ENCODE results near the gene APBB2.

APBB2 gene

GRCh38 chr4:41215969-41216293 is 1.6 kb upstream of the APBB2 start:
- DNase-seq (ENCODE audit: low read depth) = no peak

DNA sequence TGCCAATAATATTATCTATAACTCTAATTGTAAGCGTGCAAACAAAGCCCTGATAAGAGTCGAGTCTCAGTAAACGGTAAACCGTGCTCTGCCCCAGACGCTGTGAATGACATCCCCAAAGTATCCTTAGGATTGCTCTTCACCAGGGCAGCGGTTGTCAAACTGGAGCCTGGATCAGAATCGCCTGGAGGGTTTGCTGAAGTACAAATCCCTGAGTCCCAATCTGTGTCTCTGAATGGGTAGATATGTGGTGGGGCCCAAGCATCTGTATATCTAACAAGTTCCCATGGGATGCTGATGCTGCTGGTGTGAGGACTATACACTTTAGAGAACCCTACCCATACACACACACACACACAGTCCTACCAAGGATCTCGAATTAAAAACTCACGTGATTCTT is 813 bp upstream of the APBB2 start:
- DNase-seq (ENCODE audit: low read depth) = no peak

GRCh38 chr4:41214825-41215146 is 444 bp upstream of the APBB2 start:
- DNase-seq (ENCODE audit: low read depth) = no peak

DNA sequence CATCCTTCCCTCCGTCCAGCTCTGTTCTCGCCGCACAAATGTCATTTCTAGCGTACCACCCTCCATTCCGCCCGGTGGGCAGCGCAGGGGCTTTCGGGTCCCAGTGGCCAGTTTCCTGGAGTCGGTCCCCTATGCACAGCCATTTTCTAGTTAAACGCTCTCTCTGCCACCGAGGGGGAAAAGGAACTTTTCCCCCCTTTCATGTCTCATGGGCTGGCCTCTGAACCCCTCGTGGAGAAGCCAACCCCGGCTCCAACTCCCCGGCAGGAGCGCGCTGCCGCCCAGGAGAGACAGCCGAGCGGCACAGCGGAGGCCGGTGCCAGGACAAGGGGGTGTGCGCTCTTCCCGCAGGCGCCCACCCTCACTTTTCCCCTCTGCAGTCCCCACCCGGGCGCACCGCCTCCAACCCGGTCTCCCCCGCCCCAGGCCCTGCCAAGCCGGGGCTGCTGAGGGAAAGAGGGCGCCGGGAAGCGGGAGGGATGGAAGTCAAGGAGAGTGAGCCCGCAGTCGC is 662 bp downstream of the APBB2 start:
- DNase-seq (ENCODE audit: low read depth) = peak; percentile 32

- DNase-seq (ENCODE audit: low read depth) = peak; percentile 70
Measured at GRCh38 chr4:41212616-41213203, 1.6 kb downstream of the APBB2 start.

GRCh38 chr4:41211951-41212615 is 2.3 kb downstream of the APBB2 start:
- peak; percentile 30 for DNase-seq (ENCODE audit: low read depth)

DNA sequence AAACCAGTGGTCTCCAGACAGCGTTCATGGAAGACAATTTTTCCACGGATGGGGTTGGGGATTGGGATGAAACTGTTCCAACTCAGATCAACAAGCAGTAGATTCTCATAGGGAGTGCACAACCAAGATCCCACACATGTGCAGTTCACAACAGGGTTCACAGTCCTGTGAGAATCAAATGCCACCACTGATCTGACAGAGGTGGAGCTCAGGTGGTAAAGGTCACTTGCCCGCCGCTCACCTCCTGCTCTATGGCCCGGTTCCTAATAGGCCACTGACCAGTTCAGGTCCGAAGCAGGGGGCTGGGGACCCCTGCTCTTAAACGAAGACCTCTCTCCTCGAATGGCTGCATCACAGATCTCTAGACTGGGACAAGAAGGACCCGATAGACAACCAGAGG is 4.4 kb downstream of the APBB2 start:
- DNase-seq (ENCODE audit: low read depth) = no peak

GRCh38 chr4:41209187-41209586 is 5.2 kb downstream of the APBB2 start:
- peak; percentile 14 for DNase-seq (ENCODE audit: low read depth)

DNA sequence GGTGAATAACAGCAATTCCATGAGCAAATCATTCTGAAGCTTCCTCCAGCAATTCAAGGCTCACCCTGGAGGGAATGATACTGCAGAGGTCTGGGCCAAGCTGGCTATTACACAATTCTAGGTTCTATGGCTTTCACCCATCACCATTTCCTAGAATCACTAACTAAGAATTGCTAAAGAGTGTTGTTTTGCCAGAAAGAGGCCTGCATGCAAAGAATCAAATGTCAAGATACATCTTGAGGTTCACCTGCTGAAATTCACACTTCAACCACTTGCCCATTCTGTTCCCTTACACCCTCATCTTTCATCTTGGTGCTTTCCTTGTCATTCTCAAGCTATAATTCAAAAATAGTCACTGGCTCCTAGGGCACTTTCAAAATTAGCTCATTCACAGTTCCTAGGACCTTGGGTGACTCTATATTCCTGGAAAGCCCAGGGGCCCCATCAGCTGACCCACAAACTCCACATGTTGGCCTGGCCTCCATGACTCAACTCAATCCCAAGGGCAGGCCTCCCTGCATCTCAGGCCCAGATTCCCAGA is 7.0 kb downstream of the APBB2 start:
- DNase-seq (ENCODE audit: low read depth) = no peak

DNA sequence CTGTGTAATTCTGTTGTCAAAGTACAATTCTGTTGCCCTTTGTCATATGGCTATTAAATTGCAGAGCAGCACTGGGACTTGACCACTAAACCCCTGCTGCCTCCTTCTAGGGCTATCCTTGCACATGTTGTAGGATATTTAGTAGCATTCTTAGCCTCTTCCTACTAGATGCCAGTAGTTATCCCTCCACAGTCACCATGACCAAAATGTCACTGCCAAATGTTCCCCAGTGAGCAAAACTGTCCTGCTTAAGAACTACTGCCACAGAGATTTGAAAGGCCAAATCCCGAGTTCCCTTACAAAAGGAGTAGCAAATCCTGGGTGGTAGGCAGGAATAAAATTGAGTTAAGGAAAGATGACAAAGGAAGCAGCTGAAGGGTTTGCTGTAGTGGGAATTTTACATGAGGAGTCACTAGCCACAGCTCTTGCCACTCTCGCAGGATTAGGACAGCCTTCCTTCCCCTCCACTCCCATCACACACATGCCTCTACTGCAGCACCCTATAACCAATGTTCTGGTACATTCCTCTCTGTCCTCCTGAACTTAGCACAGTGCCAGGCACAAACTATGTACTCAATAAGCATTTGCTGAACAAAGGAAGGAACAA is 8.4 kb downstream of the APBB2 start:
- peak; percentile 56 for DNase-seq (ENCODE audit: low read depth)

- no peak for DNase-seq (ENCODE audit: low read depth)
Measured at GRCh38 chr4:41205130-41205529, 9.2 kb downstream of the APBB2 start.

- DNase-seq (ENCODE audit: low read depth) = peak; percentile 89
Measured at GRCh38 chr4:41204400-41204978, 9.9 kb downstream of the APBB2 start.

DNA sequence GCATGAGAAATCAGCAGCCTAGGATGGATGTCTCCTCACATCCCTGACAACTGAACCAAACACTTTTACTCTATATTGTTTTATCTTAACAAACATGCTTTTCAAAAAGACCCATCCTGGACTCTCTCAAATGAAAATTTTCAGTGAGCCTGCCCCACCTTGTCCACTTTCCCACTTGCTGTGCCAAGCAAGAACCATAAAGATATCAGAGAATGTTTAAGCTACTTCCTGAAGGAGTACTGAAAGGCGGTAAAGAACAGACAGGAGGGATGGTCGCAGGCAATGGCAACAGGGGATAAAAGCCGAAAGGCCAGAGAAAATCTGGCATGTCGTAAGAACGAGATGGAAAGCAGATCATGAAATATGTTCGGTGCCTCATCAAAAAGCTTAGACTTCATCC is 10.5 kb downstream of the APBB2 start:
- no peak for DNase-seq (ENCODE audit: low read depth)

- peak; percentile 74 for DNase-seq (ENCODE audit: low read depth)
Measured at GRCh38 chr4:41202820-41203568, 11.3 kb downstream of the APBB2 start.

- DNase-seq (ENCODE audit: low read depth) = no peak
Measured at GRCh38 chr4:41202356-41202755, 12.0 kb downstream of the APBB2 start.

- DNase-seq (ENCODE audit: low read depth) = no peak
Measured at GRCh38 chr4:41200486-41201017, 13.8 kb downstream of the APBB2 start.

DNA sequence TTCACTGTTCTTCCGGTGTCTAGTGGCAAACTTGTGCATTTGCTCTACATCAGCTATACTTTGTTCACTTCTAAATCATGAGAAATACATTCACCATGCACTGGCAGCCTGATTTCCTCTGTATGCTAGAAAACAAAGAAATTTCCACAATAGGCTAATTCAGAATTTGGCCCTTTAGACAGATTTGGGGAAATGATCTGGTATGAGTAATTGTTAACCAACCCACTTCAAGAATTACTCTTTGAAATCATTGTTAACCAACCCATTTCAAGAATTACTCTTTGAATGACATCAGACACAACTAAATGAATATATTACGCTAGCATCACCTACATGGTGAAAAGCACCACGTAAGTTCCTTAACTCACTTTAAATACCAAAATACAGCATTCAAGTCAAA is 14.6 kb downstream of the APBB2 start:
- DNase-seq (ENCODE audit: low read depth) = no peak

DNA sequence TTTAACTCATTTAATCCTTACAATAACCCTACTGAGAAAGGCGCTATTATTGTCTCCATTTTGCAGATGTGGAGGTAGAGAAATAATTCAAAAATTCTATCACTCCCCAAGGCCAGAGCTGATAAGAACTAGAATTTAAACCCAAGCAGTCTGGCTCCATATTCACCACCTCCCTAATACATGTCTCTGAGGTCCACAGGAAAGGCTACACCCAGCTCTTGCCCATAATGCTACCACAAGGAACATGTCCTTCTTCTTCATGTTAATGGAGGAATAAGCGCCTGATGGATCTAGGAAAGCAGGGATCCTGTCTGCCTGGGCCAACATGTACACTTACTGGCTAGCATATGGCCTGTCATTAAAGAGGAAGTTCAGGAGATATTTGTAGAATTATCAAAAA is 16.3 kb downstream of the APBB2 start:
- DNase-seq (ENCODE audit: low read depth) = no peak

- DNase-seq (ENCODE audit: low read depth) = no peak
Measured at GRCh38 chr4:41197495-41197894, 16.8 kb downstream of the APBB2 start.

DNA sequence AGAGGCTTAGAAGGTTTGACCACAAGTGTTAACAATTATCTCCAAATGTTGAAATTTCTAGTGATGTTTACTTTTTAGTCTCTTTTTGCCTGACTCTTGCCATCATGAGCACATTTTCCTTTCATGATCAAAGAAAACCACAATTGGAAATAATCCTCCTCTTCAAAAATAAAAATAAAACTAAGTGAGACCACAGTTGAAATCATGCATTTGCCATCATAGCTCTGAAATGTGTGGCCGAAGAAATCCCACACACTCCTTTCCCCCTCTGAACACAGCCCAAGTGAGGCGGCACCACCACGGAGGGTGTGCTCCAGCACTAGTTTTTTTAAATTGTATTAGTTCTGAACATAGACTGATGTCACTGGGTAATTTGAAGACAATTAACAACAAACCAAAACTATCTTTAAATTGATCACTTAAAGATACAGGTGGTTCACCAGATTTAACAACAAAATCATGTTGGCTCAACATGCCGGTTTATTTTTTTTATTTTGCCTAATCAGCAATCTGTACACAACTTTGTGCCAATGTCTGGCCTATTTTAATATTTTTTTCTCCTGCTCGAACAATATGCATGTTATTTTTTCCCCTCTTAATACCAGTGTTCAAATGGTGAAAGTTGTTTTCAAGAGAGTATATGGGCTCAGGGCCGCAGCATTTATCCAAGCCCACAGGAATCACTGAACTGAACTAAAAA is 17.6 kb downstream of the APBB2 start:
- peak; percentile 58 for DNase-seq (ENCODE audit: low read depth)

DNA sequence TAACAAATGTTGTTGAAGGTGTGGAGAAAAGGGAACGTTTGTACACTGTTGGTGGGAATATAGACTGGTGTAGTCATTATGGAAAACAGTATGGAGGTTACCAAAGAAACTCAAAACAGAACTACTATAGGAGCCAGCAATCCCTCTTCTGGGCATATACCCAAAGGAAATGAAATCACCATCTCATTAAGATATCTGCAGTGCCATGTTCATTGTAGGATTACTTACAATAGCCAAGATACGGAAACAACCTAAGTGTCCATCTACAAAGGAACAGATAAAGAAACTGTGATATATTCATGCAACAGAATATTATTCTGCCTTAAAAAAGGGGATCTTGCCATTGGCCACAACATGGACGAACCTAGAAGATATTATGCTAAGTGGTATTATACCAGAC is 22.2 kb downstream of the APBB2 start:
- peak; percentile 38 for DNase-seq (ENCODE audit: low read depth)

- peak; percentile 35 for DNase-seq (ENCODE audit: low read depth)
Measured at GRCh38 chr4:41189666-41190065, 24.7 kb downstream of the APBB2 start.
